RWPE2 (cell line): Measurements from ENCODE around the gene HDHD3.

Experiments used
- ATAC-seq: fragments of 200-7000 bp; cut with Tn5 transposase; 3 replicates; pipeline ENCODE4 v1.9.1; 2021; ENCODE audit warnings: low read depth
- DNase-seq: peaks from one replicate; pipeline ENCODE4 v3.0.0-alpha.2; 2020; ENCODE audit warnings: low spot score
- H3K27ac ChIP-seq: fragments of 450-650 bp; 2 replicates; pipeline ENCODE4 v1.5.1; 2017; ENCODE audit warnings: mild to moderate bottlenecking; ENCODE audit not compliant: poor library complexity, severe bottlenecking
- H3K27me3 ChIP-seq: fragments of 250-450 bp; sonication (Bioruptor Pico); 2 replicates; pipeline ENCODE4 v1.5.1; 2021; ENCODE audit warnings: mild to moderate bottlenecking, moderate library complexity; ENCODE audit not compliant: insufficient read depth, poor library complexity, severe bottlenecking
- H3K36me3 ChIP-seq: fragments of 250-450 bp; sonication (Bioruptor Pico); 2 replicates; pipeline ENCODE4 v1.5.1; 2020; ENCODE audit warnings: low read depth, mild to moderate bottlenecking, moderate library complexity
- H3K4me1 ChIP-seq: fragments of 250-450 bp; sonication (Bioruptor Pico); 2 replicates; pipeline ENCODE4 v1.5.1; 2021; ENCODE audit warnings: mild to moderate bottlenecking, moderate library complexity; ENCODE audit not compliant: insufficient read depth, poor library complexity, severe bottlenecking
- H3K4me3 ChIP-seq: fragments of 250-450 bp; sonication (Bioruptor Pico); 2 replicates; pipeline ENCODE4 v1.5.1; 2021; ENCODE audit warnings: mild to moderate bottlenecking, moderate library complexity; ENCODE audit not compliant: severe bottlenecking
- H3K9me3 ChIP-seq: fragments of 250-450 bp; sonication (Bioruptor Pico); 2 replicates; pipeline ENCODE4 v1.5.1; 2021; ENCODE audit warnings: mild to moderate bottlenecking, moderate library complexity; ENCODE audit not compliant: severe bottlenecking
- TF ChIP-seq, protein P1 (sequence below): fragments of 450-650 bp; IDR thresholded peaks from one replicate; pipeline ENCODE4 v1.5.1; 2017; ENCODE audit warnings: mild to moderate bottlenecking, moderate library complexity; ENCODE audit not compliant: poor library complexity, severe bottlenecking

HDHD3 gene

DNA sequence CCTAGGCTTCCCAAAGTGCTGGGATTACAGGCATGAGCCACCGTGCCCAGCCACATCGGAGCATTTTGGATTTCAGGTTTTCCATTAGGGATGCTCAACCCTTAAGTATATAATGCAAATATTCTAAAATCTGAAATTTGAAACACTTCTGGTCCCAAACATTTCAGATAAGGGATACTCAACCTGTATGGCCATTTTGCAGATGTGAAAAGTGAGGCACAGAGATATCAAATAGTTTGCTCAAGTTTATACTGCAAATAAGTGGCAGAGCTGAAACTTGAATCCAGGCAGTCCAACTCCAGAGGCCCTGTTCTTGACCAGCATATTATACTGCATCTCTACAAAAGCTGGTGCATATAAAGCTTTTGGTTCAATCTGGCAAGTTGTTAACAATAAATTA, 39.1 kb downstream of the HDHD3 start:
- Histone ChIP-seq H3K27me3 (no peaks in the 10 kb centered on the region), H3K27ac (no peak overlapping the region), H3K9me3 (no peaks in the 10 kb centered on the region), H3K36me3 (no peaks in the 10 kb centered on the region), H3K4me3 (no peak overlapping the region), H3K4me1 (peaks cover 12% of the 10 kb centered on the region)
- TF ChIP-seq, protein P1, sequence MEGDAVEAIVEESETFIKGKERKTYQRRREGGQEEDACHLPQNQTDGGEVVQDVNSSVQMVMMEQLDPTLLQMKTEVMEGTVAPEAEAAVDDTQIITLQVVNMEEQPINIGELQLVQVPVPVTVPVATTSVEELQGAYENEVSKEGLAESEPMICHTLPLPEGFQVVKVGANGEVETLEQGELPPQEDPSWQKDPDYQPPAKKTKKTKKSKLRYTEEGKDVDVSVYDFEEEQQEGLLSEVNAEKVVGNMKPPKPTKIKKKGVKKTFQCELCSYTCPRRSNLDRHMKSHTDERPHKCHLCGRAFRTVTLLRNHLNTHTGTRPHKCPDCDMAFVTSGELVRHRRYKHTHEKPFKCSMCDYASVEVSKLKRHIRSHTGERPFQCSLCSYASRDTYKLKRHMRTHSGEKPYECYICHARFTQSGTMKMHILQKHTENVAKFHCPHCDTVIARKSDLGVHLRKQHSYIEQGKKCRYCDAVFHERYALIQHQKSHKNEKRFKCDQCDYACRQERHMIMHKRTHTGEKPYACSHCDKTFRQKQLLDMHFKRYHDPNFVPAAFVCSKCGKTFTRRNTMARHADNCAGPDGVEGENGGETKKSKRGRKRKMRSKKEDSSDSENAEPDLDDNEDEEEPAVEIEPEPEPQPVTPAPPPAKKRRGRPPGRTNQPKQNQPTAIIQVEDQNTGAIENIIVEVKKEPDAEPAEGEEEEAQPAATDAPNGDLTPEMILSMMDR: no peak
- DNase-seq: no peak
- no peak for ATAC-seq

- TF ChIP-seq, protein P1: no peak
- DNase-seq: no peak
Measured at GRCh38 chr9:113331780-113332179, 45.0 kb downstream of the HDHD3 start.

GRCh38 chr9:113328045-113328782, 48.6 kb downstream of the HDHD3 start:
- Histone ChIP-seq H3K9me3 (no peaks in the 10 kb centered on the region), H3K36me3 (no peaks in the 10 kb centered on the region), H3K27me3 (no peaks in the 10 kb centered on the region), H3K27ac (no peak overlapping the region), H3K4me3 (no peak overlapping the region), H3K4me1 (no peaks in the 10 kb centered on the region)
- DNase-seq: no peak
- TF ChIP-seq, protein P1: no peak
- ATAC-seq: no peak

More at GRCh38 chr9:113331780-113332179, 45.0 kb downstream of the HDHD3 start:
- Histone ChIP-seq H3K4me1 (no peaks in the 10 kb centered on the region), H3K27me3 (no peaks in the 10 kb centered on the region), H3K27ac (no peak overlapping the region), H3K36me3 (no peaks in the 10 kb centered on the region), H3K4me3 (no peak overlapping the region), H3K9me3 (no peaks in the 10 kb centered on the region)
- ATAC-seq: no peak

DNA sequence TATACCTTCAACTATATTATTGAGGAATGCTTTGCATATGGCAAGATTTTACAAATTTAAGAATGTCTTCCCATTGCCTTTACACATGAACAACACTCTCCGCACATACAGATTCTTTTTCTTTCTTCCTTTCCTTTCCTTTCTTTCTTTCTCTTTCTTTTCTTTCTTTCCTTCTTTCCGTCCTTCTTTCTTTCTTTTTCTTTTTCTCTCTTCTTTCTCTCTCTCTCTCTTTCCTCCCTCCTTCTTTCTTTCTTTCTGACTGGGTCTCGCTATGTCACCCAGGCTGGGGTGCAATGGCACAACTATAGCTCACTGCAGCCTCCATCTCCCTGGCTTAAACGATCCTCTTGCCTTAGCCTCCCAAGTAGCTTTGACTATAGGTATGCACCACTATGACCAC, 50.6 kb downstream of the HDHD3 start:
- Histone ChIP-seq H3K4me3 (no peak overlapping the region), H3K27ac (no peak overlapping the region), H3K4me1 (no peaks in the 10 kb centered on the region), H3K27me3 (no peaks in the 10 kb centered on the region), H3K36me3 (no peaks in the 10 kb centered on the region), H3K9me3 (no peaks in the 10 kb centered on the region)
- DNase-seq (no peak), ATAC-seq (no peak)
- TF ChIP-seq, protein P1: no peak
